GM21381 (cell line): ENCODE data around the gene NACA.
"Not testable (repeated sequence)": the region's sequence is repeated elsewhere in the genome, so short reads cannot be mapped to it uniquely, and the experiment has no call there.

ENCODE experiments used
- ATAC-seq: cut with Tn5 transposase; IDR thresholded peaks from one replicate; pipeline ENCODE4 v1.9.1; 2021; ENCODE audit warnings: mild to moderate bottlenecking, moderate library complexity; ENCODE audit not compliant: unreplicated experiment

NACA gene

GRCh38 chr12:56724972-56725722, at the start of gene NACA:
Gene NACA, minus strand, starts transcription at chr12:56725299. Its CDS starts 778 bp downstream, at chr12:56724521.
- ATAC-seq: peak; percentile 96

DNA sequence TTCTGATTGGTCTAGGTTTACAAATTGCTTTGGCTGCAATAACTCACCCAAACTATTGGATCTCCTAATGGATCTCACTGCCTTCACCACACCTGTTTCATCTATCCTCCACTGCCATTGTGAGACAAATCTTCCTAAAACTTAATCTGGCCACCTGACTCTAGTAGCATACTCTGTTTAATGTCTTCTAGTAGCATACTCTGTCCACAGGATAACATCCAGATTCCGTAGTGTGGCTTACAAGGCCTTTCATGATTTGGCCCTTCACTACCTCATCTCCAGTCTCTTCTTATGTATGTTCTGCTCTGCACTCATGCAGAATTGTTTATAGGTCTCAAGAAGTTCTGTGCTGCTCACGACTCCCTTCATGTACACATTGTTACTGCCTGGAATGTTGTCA, 48.0 kb upstream of the NACA start:
- no peak for ATAC-seq

DNA sequence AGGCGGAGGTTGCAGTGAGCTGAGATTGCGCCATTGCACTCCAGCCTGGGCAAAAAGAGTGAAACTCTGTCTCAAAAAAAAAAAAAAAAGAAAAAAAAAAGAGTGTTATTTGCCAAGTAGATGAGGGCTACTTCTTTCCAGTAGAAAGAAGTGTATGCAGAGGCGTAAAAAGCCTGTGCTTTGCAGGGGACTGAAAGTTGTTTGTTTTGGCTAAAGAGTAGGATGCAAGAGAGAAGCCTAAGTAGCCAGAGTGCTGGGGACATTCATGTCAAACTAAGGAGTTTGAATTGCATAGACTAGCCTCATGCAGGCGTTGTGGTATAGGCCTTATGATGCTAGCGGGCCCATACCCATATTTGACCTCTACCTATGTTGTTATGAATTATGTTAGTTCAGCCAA, 47.5 kb upstream of the NACA start:
- no peak for ATAC-seq

DNA sequence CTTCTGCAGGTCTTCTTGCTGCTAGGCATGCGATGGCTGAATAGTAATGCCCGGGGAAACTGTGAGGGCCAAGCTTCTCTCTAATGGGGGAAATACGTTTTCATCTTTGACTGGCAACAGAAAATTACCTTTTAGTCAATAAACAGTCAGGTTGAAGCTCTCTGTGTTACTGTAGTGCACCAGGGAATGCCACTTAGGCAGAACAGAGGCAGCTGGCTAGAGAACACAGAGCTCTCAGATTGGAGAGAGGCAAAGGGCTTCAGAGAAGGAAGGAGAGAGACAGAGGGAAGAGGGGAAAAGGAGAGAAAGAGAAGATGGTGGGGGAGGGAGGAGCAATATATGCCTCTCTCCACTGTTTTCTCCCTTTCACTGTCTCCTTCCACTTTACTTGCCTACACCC, 44.8 kb upstream of the NACA start:
- ATAC-seq: no peak

DNA sequence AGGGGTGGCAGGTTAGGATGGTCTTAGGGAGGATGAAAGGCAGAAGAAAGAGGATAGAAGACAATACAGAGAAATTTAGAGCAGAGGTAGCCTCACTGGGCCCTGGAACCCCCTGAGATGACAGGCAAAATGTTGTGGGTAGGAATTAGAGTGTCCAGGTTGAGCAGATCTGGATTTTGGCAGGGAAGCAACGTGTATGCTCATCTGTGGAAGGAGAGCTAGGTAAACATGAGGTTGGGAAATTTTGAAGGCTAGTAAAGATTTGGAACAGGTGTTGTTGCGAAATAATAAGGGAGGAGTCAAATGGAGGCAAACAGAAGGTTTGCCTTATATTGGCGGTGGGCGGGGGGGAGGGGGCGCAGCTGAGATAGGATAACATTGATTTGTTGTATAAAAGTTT, 43.3 kb upstream of the NACA start:
- no peak for ATAC-seq

DNA sequence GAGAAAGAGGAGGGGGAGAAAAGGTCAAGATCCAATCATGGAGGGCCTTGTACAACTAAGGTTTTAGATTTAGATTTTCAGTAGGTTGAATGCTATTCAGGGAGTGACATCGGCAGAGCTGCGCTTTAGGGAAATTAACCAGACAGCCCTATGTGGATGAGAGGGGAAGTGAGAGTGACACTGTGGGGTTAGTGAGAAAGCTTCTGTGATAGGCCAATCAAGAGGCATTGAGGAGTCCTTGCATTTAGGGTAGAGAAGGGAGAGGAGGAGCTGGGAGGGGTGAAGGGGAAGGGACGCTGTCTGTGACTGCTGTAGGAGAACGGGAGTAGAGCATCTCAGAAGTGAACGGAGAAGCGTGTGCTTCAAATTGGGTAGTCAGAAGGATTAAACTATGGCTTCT, 41.4 kb upstream of the NACA start:
- peak; percentile 99 for ATAC-seq

DNA sequence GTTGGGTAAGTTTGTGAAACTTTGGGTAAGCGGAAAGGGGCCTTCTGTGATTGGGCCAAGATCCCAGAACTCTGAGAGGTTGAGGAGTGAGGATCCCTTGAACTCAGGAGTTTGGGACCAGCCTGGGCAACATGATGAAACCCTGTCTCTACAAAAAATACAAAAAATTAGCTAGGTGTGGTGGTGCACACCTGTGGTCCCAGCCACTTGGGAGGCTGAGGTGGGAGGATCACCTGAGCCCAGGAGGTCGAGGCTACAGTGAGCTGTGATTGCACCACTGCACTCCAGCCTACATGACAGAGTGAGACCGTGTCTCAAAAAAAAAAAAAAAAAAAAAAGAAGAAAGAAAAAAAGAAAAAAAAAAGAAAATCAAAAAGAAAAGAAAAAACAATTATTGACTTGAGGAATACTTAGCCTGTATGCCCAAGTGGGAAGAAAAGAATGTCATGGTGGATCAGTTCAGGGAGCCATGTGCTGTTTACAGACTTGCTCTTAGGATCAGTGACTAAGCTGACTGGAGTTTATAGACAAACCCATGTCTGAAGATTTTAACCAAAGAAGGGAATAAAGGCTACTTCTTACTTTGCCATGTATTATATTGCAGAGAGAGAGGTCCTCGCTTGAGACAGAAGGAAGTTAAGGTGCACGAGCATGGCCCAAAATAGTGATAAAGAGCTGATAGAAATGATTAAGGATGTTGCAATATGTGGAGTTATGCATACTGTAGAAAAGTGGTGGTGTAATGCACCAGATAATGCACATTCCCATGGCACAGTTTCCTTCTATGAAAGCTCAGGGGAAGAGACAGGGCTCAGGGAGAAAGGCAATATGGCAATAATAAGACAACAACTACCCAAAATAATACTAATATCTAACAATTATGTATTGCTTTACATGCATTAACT, 38.9 kb upstream of the NACA start:
- ATAC-seq: no peak

DNA sequence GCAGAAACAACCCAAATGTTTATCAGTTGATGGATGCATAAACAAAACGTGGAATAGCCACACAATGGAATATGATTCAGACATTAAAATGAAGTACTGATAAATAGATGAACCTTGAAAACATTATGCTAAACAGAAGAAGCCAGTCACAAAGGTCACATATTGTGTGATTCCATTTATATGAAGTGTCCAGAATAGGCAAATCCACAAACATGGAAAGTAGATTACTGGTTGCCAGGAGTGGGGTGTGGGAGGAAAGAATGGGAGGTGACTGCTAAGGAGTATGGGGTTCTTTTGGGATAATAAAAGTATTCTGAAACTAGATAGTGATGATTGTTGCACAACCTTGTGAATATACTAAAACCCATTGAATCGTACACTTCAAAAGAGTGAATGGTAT, 36.7 kb upstream of the NACA start:
- no peak for ATAC-seq

GRCh38 chr12:56760460-56760859, 35.4 kb upstream of the NACA start:
- no peak for ATAC-seq

- no peak for ATAC-seq
Observed at GRCh38 chr12:56759263-56759908, 34.3 kb upstream of the NACA start.

DNA sequence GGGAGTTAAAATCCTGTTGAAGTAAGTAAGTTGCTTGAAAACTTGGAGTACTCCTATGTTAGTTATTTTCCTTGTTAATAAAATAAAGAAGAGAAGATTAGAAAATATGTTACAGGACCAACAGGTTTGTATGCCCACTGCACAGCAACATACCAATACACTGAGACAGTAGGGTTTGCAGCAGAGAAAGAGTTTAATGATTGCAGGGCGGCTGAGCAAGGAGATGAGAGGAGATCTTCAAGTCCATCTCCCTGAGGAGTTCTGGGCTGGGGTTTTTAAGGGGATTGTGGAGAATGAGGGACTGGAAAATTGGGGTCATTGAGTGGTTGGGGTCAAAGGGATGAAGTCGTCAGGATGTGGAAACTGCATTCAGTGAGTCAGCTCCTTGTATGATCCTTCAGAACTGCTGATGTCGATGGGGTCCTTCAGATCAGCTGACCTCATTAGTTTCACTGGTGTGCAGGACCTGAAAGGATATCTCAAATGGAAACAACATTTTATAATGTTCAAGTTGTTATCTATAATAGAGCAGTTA, 33.7 kb upstream of the NACA start:
- no peak for ATAC-seq

DNA sequence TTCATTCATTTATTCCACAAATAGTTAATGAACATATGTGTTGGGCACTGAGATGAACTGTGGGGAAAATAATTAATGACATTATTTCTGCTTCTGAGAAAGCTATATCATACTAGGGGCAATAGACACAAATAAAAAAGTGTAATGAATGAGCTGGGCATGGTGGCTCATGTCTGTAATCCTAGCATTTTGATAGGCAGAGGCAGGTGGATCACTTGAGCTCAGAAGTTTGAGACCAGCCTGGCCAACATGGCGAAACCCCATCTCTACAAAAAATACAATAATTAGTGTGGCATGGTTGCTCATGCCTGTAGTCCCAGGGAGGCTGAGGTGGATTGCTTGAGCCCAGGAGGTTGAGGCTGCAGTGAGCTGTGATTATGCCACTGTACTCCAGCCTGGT, 32.9 kb upstream of the NACA start:
- ATAC-seq: not testable (repeated sequence)

DNA sequence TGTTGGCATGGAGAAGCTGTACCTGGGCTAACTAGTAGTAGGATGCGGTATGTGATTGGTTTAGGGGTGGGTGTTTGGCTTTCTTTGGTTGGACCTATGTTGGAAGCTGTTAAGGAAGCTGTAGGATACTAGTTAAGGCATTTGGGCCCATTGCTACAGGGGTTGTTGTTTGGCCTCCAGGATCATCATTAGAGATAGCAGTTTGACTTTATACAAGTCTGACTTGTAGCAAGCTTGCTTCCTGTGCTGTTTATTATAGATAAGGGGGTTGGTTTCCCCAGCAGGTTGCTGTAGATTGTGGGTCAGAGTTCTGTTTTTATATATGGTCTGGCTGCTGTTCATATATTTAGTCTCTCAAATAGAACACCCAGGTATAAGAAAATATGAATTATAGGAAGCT, 28.5 kb upstream of the NACA start:
- ATAC-seq: no peak

GRCh38 chr12:56751712-56752598, 26.9 kb upstream of the NACA start, which contains the start of gene PRIM1:
Gene PRIM1, minus strand, starts transcription at chr12:56752323. Its CDS starts 25 bp downstream, at chr12:56752298.
- ATAC-seq: peak; percentile 83

- ATAC-seq: not testable (repeated sequence)
Observed at GRCh38 chr12:56750596-56750995, 25.5 kb upstream of the NACA start.

DNA sequence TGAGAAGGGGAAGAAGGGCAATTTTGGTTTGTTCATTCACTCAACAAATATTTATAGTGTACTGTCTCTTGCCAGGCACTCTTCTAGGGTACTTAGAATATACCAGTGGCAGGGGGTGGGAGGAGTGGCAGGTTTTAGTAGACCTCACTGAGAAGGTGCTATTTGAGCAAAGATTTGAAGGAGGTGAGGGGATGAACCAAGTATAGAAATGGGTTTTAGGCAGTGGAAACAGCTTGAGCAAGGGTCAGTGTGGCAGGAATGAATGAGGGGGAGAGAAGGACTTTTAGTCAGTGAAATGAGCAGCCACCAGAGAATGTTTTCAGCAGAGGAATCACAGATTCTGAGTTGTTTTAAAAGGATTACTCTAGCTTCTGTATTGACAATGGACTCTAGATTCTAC, 24.8 kb upstream of the NACA start:
- no peak for ATAC-seq

- no peak for ATAC-seq
Observed at GRCh38 chr12:56749359-56749758, 24.3 kb upstream of the NACA start.

- ATAC-seq: no peak
Observed at GRCh38 chr12:56728139-56728861, 3.2 kb upstream of the NACA start.

- not testable (repeated sequence) for ATAC-seq
Observed at GRCh38 chr12:56726196-56726675, 1.1 kb upstream of the NACA start.
